ENCODE data around the gene CCNJL.

GRCh38 chr5:160312134-160312959 is at the start of gene CCNJL:
- TF ChIP-seq FOXA1 (IDR thresholded peaks at IDR 0.05) (no peak), BHLHE40 (IDR thresholded peaks at IDR 0.05; ENCODE audit: borderline replicate concordance) (no peak)

Data from HEK293T (cell line).